DOHH2 (cell line): ENCODE measurements around the gene KRTAP10-10.
"Not testable (repeated sequence)": the region's sequence is repeated elsewhere in the genome, so short reads cannot be mapped to it uniquely, and the experiment has no call there.

Experiments used
- CTCF ChIP-seq: fragments of 200-600 bp; sonication (generic); IDR thresholded peaks from one replicate; pipeline ENCODE4 v1.5.1; 2014; ENCODE audit warnings: antibody characterized with exemption, mild to moderate bottlenecking, low read depth, low read length; ENCODE audit not compliant: poor library complexity, severe bottlenecking
- EZH2phosphoT487 ChIP-seq: fragments of 200-600 bp; sonication (generic); IDR thresholded peaks from 2 replicates; pipeline ENCODE4 v1.6.1; 2017; ENCODE audit warnings: borderline replicate concordance, mild to moderate bottlenecking, antibody characterized with exemption, low read length, moderate library complexity, mixed read lengths

DNA sequence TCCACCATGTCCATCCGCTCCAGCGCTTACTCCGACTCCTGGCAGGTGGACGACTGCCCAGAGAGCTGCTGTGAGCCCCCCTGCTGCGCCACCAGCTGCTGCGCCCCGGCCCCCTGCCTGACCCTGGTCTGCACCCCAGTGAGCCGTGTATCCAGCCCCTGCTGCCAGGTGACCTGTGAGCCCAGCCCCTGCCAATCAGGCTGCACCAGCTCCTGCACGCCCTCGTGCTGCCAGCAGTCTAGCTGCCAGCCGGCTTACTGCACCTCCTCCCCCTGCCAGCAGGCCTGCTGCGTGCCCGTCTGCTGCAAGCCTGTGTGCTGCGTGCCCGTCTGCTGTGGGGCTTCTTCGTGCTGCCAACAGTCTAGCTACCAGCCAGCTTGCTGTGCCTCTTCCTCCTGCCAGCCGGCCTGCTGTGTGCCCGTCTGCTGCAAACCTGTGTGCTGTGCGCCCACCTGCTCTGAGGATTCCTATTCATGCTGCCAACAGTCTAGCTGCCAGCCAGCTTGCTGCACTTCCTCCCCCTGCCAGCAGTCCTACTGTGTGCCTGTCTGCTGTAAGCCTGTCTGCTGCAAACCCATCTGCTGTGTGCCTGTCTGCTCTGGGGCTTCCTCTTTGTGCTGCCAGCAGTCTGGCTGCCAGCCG lies 9.9 kb upstream of the KRTAP10-10 start:
- TF ChIP-seq CTCF, EZH2phosphoT487: not testable (repeated sequence)
